HG03575 (cell line): ENCODE data around the gene NEBL.

ENCODE experiments used
- ATAC-seq: cut with Tn5 transposase; IDR thresholded peaks from one replicate; pipeline ENCODE4 v1.9.1; 2021; ENCODE audit not compliant: unreplicated experiment, insufficient number of reproducible peaks, low FRiP score; ENCODE audit errors: extremely low read depth

The NEBL gene

DNA sequence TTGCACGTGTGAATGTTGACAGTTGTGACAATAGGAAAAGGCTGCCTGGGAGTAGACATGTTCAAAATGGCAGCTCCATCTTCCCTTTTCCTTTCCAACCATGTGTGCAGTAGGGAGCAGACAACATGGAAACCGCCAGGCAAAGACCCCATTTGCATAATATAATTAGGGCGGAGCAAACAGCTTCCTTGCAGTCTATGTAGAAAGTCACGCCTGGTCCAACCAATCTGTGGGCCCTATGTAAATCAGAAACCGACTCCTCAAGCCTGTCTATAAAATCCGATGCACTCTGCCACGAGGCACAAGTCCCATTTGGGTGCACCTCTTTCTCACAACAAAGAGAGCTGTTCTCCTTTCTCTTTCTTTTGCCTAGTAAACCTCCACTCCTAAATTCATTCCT, 19.6 kb downstream of the NEBL start:
- ATAC-seq: no peak

DNA sequence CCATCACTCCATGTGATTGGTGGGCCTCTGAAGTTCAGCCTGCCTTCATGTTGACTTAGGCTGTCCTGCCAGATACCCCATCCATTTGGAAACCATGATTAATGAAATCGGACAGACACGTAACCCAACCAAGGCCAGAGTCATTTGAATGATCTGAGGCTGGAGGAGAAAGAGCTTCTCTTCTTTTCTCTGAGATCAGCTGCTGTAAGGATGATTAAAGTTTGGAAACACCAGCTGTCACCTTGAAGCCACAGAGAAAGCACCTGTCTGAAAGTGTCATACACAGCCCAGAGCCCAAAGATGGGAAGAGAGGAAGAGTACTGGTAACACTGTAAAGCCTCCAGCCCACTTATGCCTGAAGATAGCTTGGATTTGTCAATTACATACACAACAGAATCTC, 22.9 kb downstream of the NEBL start:
- ATAC-seq: no peak

DNA sequence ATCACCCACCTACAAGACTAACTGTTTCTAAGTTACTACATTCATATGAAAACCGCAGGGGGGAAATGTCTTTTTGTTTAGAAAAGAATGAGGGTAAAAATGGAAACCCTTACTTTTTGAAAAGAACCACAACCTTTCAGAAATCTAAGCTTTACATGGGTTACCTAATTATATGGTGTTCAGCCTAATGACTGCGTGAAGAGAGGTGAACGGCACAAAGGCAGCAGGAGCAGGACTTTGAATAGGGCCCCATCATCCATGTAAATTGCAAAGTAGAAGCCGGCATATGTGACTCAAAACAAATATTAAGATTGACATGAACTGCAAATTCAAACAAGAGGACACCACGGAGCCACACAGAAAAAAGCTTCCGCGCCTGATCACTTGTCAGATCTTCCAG, 25.1 kb downstream of the NEBL start:
- ATAC-seq: no peak

DNA sequence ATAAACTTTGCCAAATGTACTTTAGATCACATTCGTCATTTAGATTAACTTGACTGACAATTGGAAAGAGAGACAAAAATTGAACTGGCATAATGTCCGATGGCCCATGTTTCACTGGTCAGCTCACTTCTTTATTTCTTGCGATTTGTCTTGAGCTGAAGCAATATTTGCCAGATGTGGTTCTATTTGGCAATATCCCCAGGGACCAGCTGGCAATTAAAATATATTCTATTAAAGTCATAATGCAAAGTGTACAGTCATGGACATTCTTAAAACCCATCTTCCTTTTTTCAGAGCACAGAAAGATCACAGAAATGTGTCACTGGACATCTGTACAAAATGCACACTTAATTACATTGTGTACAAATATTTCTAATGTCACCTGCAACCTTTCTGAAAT, 26.3 kb downstream of the NEBL start:
- no peak for ATAC-seq

DNA sequence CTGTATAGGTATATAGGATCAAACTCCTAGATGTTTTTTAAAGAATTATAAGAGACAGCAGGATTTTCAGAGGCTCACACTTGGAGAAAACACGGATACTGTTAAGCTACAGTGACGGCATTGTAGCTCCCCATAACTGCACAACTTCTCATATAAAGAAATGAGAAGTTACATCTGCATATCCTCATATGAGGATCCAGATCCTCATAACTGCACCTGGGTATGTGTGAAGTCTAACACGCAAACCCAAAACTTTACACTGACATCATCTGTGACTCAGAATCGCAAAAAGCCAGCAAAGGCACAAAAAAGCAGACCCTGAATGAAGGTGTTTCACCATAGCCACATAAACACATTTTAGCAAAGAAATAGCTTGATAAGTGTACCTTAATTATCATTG, 34.1 kb downstream of the NEBL start:
- ATAC-seq: no peak

DNA sequence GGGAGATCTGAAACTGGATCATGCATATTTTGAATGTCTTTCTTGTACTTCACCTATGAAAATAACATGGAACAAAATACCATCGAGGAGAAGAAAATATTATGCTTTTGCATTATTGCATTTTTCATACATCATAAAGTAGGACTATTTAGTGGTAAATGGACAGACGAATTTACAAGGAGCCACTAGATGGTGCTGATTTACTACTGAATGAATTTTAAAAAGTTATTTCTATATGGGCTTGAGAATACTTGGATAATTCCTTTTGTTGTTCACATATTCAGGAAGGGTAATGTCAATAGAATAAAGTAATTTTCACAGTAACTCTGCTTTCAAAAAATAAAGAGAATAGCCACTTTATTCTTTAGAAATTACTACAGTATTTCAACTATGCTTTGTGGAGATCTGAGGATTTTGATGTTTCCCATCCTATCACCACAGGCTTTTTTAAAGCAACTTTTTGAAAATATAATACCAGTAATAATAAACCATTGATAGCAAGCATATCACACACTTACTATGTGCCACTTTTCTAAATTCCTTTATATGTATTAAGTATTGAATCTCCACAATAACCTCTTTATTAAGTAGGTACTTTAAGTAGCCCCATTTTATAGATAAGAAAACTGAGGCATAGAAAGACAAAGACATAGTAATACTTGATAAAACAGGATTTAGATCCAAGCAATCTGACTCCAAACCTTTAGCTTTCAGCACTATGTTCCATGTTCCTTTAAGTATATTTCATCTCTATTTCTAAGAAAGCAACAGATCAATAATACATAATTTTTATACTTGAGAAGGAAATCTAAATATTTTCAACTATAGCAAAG, 38.6 kb downstream of the NEBL start:
- no peak for ATAC-seq

DNA sequence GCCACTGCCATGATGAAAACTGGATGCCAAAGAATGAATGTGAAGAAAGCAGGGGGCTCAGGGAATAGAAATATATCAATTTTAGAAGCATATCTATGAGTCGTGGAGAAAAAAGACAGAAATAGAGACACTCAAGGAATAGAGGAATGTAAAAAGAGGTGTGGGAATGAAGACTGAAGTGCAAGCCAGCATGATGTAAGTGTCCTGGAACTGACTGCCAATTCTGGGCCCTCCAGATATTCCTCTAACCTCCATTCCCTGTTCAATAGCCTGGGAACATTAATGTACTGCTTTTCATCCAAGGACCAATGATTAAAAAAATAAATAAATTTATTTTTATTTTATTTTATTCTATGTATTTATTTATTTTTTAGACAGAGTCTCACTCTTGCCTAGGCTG, 40.6 kb downstream of the NEBL start:
- no peak for ATAC-seq

DNA sequence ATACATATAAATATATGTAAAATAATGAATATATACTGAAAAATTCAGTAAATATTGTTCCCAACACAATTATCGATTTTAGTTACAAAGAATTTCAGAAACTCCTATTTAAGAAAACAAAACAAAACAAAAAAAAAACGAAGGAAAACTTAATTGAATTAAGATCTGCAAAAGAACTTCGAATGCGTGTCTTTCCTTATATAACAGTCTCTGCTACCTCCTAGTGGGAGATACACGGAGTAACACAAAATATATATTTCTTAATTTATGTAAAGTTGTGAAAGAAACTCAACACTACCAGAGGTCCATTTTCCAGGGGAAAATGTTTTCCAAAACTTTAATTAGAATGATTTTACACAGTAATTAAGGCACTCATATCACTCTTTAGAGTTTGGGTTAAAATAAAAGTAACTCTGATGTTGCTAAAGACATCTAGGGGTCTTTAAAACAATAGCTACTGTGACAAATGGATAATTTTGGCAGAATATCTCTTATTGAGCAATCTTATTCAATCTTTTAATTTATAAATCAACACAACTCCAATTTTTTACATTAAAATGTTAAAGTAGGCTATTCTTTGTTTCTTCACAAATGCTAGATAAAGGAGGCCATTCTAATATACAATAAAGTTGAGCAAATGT, 41.6 kb downstream of the NEBL start:
- ATAC-seq: no peak

DNA sequence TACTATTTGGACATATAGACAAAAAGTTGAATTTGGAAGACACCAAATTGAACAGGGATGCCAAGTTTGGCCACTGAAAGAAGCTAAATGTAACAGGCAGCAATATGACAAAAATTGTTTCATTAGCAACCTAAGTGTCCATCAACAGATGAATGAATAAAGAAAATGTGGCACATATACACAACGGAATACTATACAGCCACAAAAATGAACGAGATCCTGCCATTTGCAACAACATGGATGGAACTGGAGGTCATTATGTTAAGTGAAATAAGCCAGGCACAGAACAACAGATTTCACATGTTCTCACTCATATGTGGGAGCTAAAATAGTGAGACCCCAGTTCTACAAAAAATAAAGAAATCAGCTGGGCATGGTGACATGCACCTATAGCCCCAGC, 43.8 kb downstream of the NEBL start:
- no peak for ATAC-seq

DNA sequence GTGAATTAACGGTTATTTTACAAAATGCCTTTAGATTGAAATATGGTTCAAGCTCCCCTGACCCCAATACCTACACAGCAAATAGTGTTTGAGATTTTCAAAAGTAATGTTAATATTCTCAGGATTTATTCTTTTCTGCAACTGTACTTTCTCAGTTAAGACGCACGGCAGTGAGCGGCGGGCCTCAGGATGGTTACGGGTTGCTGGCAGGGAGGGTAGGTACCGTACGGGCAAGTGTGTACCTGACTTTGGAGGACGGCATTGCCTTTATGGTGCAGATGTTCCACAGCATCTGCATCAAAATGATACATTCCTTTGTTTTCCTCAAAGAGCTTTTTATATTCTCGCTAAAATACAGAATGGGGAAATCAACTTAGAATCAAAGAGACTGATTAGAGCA, 44.8 kb downstream of the NEBL start:
- ATAC-seq: no peak

DNA sequence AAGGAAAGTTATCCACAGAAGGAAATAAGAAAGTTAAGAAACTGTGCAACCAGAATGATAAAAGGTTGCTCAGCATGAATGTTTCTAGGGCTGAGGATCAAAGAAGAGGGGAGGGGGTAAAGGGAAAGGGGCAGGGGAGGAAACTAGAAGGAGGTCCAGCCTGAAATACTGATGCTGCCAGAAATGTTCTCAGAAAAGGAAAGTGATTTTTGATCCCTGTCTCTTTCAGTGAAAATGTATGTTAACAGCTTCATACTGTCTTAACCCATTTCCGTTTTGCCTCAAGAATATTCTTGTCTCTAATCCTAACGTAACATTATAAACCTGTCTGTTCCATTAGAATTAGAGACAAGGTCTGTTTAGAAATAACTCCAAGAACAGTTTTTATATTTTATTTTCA, 49.6 kb downstream of the NEBL start:
- no peak for ATAC-seq

DNA sequence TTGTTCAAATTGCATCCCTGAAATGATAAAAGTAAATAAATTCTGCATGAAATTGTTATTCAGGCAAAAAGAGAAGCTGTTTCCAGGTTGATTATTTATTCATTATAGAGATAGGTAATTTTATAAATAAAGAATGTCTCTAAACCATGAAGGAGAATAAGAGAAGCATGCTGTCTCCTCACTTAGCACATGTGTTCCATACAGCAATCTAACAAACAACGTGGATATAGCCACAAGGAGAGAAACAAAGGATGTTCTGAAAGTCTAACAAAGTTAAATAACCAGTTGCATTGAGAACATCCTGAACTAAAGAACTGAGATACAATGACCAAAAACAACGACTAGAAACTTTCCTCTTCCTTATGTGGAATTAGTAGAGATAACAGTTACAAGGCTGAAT, 50.8 kb downstream of the NEBL start:
- no peak for ATAC-seq

DNA sequence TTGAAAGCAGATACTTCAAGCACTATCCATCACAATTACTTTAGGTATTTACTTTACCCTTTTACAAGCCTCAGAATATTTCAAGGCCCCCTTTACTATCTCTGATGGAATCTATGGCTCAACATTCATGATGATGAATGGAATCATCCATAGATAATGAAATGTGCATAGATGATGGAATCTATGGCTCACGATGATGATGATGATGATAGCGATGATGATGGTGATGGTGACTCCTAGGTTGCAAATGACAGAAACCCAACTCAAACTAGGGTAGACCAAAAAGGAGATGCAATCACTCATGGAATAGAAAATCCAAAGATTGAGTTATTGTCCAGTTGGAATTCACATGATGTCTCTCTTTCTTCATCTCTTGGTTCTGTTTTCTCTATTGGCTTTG, 55.7 kb downstream of the NEBL start:
- ATAC-seq: no peak

DNA sequence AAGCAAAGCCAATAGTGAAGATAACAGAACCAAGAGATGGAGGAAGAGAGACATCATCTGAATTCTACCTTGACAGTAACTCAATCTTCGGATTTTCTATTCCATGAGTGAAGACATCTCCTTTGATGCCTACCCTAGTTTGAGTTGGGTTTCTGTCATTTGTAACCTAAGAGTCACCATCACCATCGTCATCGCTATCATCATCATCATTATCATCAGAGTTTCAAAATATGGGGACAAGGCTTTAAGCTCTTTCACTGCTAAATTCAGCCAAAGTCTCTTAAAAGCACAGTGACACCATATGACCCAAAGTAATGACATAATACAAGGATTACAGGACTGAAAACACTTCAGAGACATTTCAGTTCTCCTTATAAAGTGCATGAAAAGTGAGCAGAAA, 57.2 kb downstream of the NEBL start:
- no peak for ATAC-seq

DNA sequence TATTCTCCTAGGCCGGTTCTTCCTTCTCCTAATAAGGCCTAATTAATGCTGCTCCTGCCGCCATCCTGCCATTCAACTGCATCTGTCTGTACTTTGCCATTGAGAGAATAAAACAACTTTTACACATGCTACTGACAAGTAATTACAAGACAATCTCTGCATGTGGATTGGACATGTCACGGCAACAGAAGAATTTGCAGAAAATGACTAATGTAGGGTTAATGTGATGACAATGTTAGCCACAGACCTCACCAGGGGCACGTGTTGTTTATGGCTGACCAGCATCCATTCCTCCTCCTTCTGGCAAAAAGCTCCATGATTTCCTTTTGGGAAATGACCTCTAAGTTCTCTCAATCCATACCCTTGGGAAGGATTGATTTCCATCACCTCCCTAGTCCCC, 58.0 kb downstream of the NEBL start:
- no peak for ATAC-seq

DNA sequence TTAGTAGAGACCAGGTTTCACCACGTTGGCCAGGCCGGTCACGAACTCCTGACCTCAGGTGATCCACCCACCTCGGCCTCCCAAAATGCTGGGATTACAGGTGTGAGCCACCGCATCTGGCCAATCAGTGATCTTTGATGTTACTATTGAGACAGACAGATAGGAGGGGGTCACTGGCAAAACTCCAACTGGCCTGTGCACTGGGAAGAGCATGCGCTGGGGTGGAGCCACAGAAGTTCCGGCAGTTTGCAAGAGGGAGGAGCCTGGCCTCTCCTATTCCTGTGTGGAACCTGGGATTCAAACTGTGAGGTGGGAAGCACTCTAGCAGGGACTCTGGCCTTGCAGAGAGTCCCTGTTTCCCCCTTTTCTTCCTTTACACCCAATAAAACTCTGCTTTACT, 60.7 kb downstream of the NEBL start:
- no peak for ATAC-seq

DNA sequence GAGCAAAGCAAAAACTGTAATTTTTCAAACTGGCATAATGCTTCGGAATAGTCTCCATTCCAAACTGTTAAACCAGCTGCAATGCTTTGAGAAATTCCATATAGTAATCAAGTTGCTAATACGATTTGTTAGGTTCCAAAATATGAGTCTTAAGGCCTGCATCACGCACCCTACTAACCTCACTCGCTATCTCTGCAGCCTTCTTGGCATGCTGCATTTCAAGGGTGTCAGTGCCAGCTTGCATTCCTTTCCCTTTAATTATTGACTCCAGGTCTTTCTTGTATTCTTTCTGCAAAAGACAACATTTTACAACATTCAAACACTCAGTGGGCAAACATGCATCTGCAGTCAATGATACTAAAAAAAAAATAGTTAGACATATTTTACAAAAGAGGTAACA, 61.8 kb downstream of the NEBL start:
- no peak for ATAC-seq

DNA sequence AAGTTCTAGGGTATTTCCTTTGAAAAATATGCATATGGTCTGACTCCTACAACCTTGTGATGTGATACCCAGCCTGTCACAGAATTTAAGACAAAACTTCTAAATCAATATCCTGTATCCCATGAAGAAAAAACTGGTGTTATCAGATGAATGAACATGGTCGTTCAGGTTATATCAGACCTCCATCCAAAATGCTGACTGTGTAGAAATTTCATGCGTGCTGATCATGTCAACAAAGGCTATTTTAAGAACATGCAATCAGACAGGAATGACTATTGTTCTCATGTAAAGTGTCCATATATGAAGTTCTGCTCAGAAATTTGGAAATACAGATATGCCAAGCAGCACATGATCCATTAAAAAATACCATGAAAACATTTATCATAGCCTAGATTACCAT, 62.3 kb downstream of the NEBL start:
- no peak for ATAC-seq

DNA sequence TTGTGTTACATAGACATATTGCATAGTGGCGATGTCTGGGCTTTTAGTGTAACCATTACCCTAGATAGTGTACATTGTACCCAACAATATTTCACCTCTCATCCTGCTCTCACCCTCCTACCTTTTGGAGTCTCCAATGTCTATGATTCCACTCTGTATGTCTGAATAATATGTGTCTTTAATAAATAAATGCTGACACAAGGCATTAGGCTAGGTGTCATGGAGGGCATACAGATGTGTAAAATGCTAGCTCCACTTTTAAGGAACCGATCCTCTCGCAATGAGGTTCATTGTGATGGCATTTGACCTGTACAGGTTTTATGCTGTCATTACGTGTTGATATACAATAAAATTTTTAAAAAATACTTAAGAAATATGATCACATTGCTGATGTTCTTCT, 74.3 kb downstream of the NEBL start:
- ATAC-seq: no peak

DNA sequence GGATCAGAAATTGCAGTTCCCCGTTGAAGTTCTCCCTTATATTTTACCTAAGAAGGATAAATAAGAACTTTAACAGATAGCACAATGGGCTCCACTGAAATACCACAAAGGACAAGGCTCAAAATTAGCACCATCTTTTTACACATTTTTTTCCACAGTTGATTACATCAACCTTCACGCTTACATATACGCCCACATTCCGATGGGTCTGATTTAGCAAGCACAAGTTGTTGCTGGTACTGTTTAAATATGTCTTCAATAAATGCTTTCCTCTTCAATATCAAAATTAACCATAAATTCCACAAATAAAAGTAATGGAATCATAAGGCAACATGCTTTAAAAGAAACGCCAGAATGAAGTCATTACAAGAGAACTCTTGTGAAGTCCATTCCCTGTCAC, 79.5 kb downstream of the NEBL start:
- no peak for ATAC-seq

DNA sequence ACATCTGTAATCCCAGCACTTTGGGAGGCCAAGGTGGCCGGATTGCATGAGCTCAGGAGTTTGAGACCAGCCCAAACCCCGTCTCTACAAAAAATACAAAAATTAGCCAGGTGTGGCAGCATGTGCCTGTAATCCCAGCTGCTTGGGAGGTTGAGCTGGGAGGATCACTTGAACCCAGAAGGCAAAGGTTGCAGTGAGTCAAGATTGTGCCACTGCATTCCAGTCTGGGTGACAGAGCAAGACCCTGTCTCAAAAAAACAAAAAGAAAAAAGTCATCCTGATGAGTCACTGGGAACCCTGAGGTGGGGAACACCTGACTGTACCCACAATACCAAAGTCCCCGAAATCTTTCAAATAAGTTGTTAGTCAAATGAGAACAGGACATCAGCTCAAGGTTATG, 80.0 kb downstream of the NEBL start:
- ATAC-seq: no peak
